ENCODE measurements around the gene CYCS.

The CYCS gene

GRCh38 chr7:25105911-25106310 is 19.1 kb downstream of the CYCS start:
- DNase-seq = no peak
- TF ChIP-seq EZH2 (optimal IDR thresholded peaks at IDR 0.05; ENCODE audit: low read depth, low read length) (no peak), EZH2phosphoT487 (IDR thresholded peaks at IDR 0.05; ENCODE audit: low read length) (no peak)
- TF ChIP-seq, protein P1, sequence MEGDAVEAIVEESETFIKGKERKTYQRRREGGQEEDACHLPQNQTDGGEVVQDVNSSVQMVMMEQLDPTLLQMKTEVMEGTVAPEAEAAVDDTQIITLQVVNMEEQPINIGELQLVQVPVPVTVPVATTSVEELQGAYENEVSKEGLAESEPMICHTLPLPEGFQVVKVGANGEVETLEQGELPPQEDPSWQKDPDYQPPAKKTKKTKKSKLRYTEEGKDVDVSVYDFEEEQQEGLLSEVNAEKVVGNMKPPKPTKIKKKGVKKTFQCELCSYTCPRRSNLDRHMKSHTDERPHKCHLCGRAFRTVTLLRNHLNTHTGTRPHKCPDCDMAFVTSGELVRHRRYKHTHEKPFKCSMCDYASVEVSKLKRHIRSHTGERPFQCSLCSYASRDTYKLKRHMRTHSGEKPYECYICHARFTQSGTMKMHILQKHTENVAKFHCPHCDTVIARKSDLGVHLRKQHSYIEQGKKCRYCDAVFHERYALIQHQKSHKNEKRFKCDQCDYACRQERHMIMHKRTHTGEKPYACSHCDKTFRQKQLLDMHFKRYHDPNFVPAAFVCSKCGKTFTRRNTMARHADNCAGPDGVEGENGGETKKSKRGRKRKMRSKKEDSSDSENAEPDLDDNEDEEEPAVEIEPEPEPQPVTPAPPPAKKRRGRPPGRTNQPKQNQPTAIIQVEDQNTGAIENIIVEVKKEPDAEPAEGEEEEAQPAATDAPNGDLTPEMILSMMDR (IDR thresholded peaks at IDR 0.05; ENCODE audit: low read length) = no peak
- H3K27ac ChIP-seq (ENCODE audit: low read length) = no peak overlapping the region
- no peak overlapping the region for H3K4me2 ChIP-seq (ENCODE audit: low read depth, low read length)
- no peaks in the 10 kb centered on the region for H3K79me2 ChIP-seq (ENCODE audit: low read length)
- no peak overlapping the region for H2AFZ ChIP-seq (ENCODE audit: low read length)
- no peaks in the 10 kb centered on the region for H3K9me3 ChIP-seq (replicated peaks; ENCODE audit: insufficient read depth, low read length)
- H3K4me1 ChIP-seq (ENCODE audit: low read length) = no peaks in the 10 kb centered on the region
- no peaks in the 10 kb centered on the region for H3F3A ChIP-seq (ENCODE audit: insufficient read depth, low read length)
- no peaks in the 10 kb centered on the region for H3K9me2 ChIP-seq (replicated peaks; ENCODE audit: insufficient read depth, low read length)
- no peak overlapping the region for H3K4me3 ChIP-seq (ENCODE audit: low read length)
- no peak overlapping the region for H3K9ac ChIP-seq (ENCODE audit: low read length)
- no peaks in the 10 kb centered on the region for H3K36me3 ChIP-seq (replicated peaks; ENCODE audit: insufficient read depth, low read length)
- no peaks in the 10 kb centered on the region for H3K27me3 ChIP-seq (replicated peaks; ENCODE audit: insufficient read depth, low read length)
- no peaks in the 10 kb centered on the region for H4K20me1 ChIP-seq (ENCODE audit: insufficient read depth, low read length)

DNA sequence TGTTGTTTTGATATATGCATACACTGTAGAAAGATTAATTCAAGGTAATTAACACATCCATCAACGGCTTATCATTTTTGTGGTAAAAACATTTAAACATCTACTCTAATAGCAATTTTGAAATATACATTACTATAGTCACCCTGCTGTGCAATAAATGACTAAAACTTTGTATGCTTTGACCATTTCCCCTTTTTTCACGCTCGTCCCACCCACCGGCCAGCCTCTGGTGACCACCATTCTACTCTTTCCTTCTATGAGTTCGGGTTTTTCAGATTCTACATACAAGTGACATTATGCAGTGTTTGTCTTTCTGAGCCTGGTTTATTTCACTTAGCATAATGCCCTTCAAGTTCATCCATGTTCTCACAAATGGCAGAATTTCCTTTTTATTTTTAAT is 21.3 kb downstream of the CYCS start:
- no peak for DNase-seq
- no peaks in the 10 kb centered on the region for H3K79me2 ChIP-seq (ENCODE audit: low read length)
- TF ChIP-seq, protein P1 (IDR thresholded peaks at IDR 0.05; ENCODE audit: low read length) = no peak
- no peak for TF ChIP-seq EZH2 (optimal IDR thresholded peaks at IDR 0.05; ENCODE audit: low read depth, low read length)
- TF ChIP-seq EZH2phosphoT487 (IDR thresholded peaks at IDR 0.05; ENCODE audit: low read length) = no peak
- no peak overlapping the region for H3K27ac ChIP-seq (ENCODE audit: low read length)
- no peaks in the 10 kb centered on the region for H3K9me3 ChIP-seq (replicated peaks; ENCODE audit: insufficient read depth, low read length)
- H3K9me2 ChIP-seq (replicated peaks; ENCODE audit: insufficient read depth, low read length) = no peaks in the 10 kb centered on the region
- H3K4me3 ChIP-seq (ENCODE audit: low read length) = no peak overlapping the region
- H2AFZ ChIP-seq (ENCODE audit: low read length) = no peak overlapping the region
- H3K4me1 ChIP-seq (ENCODE audit: low read length) = no peaks in the 10 kb centered on the region
- H3K4me2 ChIP-seq (ENCODE audit: low read depth, low read length) = no peak overlapping the region
- no peaks in the 10 kb centered on the region for H3K36me3 ChIP-seq (replicated peaks; ENCODE audit: insufficient read depth, low read length)
- no peaks in the 10 kb centered on the region for H3F3A ChIP-seq (ENCODE audit: insufficient read depth, low read length)
- no peaks in the 10 kb centered on the region for H4K20me1 ChIP-seq (ENCODE audit: insufficient read depth, low read length)
- no peaks in the 10 kb centered on the region for H3K27me3 ChIP-seq (replicated peaks; ENCODE audit: insufficient read depth, low read length)
- H3K9ac ChIP-seq (ENCODE audit: low read length) = no peak overlapping the region

- no peak overlapping the region for H3K4me3 ChIP-seq (ENCODE audit: low read length)
- no peaks in the 10 kb centered on the region for H3K27me3 ChIP-seq (replicated peaks; ENCODE audit: insufficient read depth, low read length)
- DNase-seq = no peak
- no peaks in the 10 kb centered on the region for H3K9me3 ChIP-seq (replicated peaks; ENCODE audit: insufficient read depth, low read length)
- no peaks in the 10 kb centered on the region for H3K4me1 ChIP-seq (ENCODE audit: low read length)
- TF ChIP-seq, protein P1 (IDR thresholded peaks at IDR 0.05; ENCODE audit: low read length) = no peak
- TF ChIP-seq EZH2 (optimal IDR thresholded peaks at IDR 0.05; ENCODE audit: low read depth, low read length) = no peak
- no peak for TF ChIP-seq EZH2phosphoT487 (IDR thresholded peaks at IDR 0.05; ENCODE audit: low read length)
- no peaks in the 10 kb centered on the region for H4K20me1 ChIP-seq (ENCODE audit: insufficient read depth, low read length)
- no peaks in the 10 kb centered on the region for H3F3A ChIP-seq (ENCODE audit: insufficient read depth, low read length)
- H3K27ac ChIP-seq (ENCODE audit: low read length) = no peak overlapping the region
- H3K79me2 ChIP-seq (ENCODE audit: low read length) = no peaks in the 10 kb centered on the region
- no peak overlapping the region for H3K9ac ChIP-seq (ENCODE audit: low read length)
- H2AFZ ChIP-seq (ENCODE audit: low read length) = no peak overlapping the region
- no peaks in the 10 kb centered on the region for H3K36me3 ChIP-seq (replicated peaks; ENCODE audit: insufficient read depth, low read length)
- no peaks in the 10 kb centered on the region for H3K9me2 ChIP-seq (replicated peaks; ENCODE audit: insufficient read depth, low read length)
- H3K4me2 ChIP-seq (ENCODE audit: low read depth, low read length) = no peak overlapping the region
These were observed 23.2 kb downstream of the CYCS start for GRCh38 chr7:25101817-25102216.

Data from MM.1S (cell line).